Osteoblast (primary cell): ENCODE measurements around the gene ATP8B3. TPM values are rescaled to one million over a fixed set of nuclear protein-coding genes. Genes with fewer than 3 reads are reported as not detected.

Source experiments
- DNase-seq: peaks from one replicate; pipeline ENCODE4 v3.0.0; 2011; ENCODE audit warnings: low spot score, mixed read lengths; ENCODE audit not compliant: insufficient read length; ENCODE audit errors: missing footprints
- H2AFZ ChIP-seq: 2 replicates; pipeline ENCODE4 v1.6.0; 2011; ENCODE audit warnings: mild to moderate bottlenecking, low read length
- H3K27ac ChIP-seq: 2 replicates; pipeline ENCODE4 v1.5.1; 2011; ENCODE audit warnings: mild to moderate bottlenecking, low read depth, low read length, moderate library complexity
- H3K27me3 ChIP-seq: 2 replicates; pipeline ENCODE4 v1.6.0; 2012; ENCODE audit warnings: mild to moderate bottlenecking, control low read depth, inconsistent platforms, low read length, moderate library complexity; ENCODE audit not compliant: insufficient read depth
- H3K36me3 ChIP-seq: 2 replicates; pipeline ENCODE4 v1.5.1; 2011; ENCODE audit warnings: mild to moderate bottlenecking, low read length, control low read depth, moderate library complexity; ENCODE audit not compliant: insufficient read depth
- H3K4me1 ChIP-seq: 2 replicates; pipeline ENCODE4 v1.5.1; 2011; ENCODE audit warnings: mild to moderate bottlenecking, low read length, control low read depth, moderate library complexity; ENCODE audit not compliant: insufficient read depth
- H3K4me2 ChIP-seq: 2 replicates; pipeline ENCODE4 v1.6.0; 2011; ENCODE audit warnings: mild to moderate bottlenecking, low read length; ENCODE audit not compliant: insufficient read depth
- H3K4me3 ChIP-seq: fragments of 200-600 bp; sonication (generic); 3 replicates; pipeline ENCODE4 v1.5.1; 2012; ENCODE audit warnings: mild to moderate bottlenecking, low read length, inconsistent platforms; ENCODE audit not compliant: insufficient read depth
- H3K79me2 ChIP-seq: 2 replicates; pipeline ENCODE4 v1.6.0; 2012; ENCODE audit warnings: mild to moderate bottlenecking, low read length, control low read depth, inconsistent platforms; ENCODE audit not compliant: insufficient read depth
- H3K9me3 ChIP-seq: 2 replicates; pipeline ENCODE4 v1.5.1; 2011; ENCODE audit warnings: low read depth, low read length, control low read depth
- H4K20me1 ChIP-seq: 2 replicates; pipeline ENCODE4 v1.6.0; 2012; ENCODE audit warnings: mild to moderate bottlenecking, low read length, control low read depth; ENCODE audit not compliant: insufficient read depth
- total RNA-seq: library from RNA; depleted of rRNA; stranded (reverse); fragments of >200 nt; gene quantifications from 2 replicates; pipeline ENCODE4 v1.2.3, GENCODE V29; 2012
- TF ChIP-seq, protein P1 (sequence below): IDR thresholded peaks from 2 replicates; pipeline ENCODE4 v1.5.1; 2011; ENCODE audit warnings: mild to moderate bottlenecking, low read depth, low read length, moderate library complexity; ENCODE audit errors: extremely low read depth

ATP8B3 gene
- total RNA-seq, 1 donor, result 0.72 TPM

DNA sequence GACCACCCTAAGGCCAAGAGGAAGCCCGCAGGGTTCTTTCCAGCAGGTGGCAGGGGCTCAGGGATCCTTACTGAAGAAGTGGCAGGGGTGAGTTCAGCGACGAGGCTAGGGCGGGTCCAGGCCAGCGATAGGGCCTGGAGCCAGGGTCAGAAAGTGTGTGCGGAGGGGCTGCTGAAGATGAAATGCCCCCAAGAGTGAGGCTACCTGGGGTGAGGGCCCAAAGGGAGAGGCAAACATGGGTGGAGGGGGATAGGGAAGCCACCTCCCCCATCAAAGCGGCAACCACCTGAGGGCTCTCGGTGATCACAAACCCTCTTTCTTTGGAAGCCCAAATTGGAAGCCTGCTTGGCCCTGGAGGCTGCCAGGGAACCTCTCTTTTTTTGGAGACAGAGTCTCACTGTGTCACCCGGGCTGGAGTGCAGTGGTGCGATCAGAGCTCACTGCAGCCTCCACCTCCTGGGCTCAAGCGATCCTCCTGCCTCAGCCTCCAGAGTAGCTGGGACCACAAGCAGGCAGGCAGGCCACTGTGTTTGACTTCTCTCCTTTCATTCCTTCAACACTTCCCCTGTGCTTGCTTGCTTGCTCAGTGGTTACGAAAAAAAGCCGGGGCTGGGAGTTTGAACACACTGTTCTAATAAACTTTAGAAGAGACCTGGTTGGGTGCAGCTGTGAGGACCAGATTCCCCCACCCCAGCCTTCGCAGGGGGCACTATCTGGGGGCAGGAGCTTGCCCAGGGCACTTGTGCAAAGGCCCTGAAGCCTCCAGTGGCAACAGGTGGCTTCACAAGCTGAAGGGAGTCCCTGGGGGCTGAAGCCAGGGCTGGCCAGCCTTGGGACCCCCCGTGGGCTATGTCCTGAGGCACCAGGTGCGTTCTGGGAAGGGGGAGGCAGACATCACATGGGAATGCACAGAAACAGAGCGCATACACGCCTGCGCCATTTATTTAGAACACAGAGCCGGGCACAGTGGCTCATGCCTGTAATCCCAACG is 1.4 kb upstream of the ATP8B3 start:
- peak overlapping the region; percentile 86 for H3K4me2 ChIP-seq
- no peak for DNase-seq
- no peak overlapping the region for H2AFZ ChIP-seq
- no peak overlapping the region for H3K27ac ChIP-seq
- H3K79me2 ChIP-seq, result no peaks in the 10 kb centered on the region
- H3K27me3 ChIP-seq, result no peaks in the 10 kb centered on the region
- H3K36me3 ChIP-seq, result peaks cover 21% of the 10 kb centered on the region
- TF ChIP-seq, protein P1, sequence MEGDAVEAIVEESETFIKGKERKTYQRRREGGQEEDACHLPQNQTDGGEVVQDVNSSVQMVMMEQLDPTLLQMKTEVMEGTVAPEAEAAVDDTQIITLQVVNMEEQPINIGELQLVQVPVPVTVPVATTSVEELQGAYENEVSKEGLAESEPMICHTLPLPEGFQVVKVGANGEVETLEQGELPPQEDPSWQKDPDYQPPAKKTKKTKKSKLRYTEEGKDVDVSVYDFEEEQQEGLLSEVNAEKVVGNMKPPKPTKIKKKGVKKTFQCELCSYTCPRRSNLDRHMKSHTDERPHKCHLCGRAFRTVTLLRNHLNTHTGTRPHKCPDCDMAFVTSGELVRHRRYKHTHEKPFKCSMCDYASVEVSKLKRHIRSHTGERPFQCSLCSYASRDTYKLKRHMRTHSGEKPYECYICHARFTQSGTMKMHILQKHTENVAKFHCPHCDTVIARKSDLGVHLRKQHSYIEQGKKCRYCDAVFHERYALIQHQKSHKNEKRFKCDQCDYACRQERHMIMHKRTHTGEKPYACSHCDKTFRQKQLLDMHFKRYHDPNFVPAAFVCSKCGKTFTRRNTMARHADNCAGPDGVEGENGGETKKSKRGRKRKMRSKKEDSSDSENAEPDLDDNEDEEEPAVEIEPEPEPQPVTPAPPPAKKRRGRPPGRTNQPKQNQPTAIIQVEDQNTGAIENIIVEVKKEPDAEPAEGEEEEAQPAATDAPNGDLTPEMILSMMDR, result no peak
- H4K20me1 ChIP-seq, result peaks cover 11% of the 10 kb centered on the region
- peaks cover 9% of the 10 kb centered on the region for H3K4me1 ChIP-seq
- no peaks in the 10 kb centered on the region for H3K9me3 ChIP-seq
- H3K4me3 ChIP-seq, result peak overlapping the region; percentile 72

DNA sequence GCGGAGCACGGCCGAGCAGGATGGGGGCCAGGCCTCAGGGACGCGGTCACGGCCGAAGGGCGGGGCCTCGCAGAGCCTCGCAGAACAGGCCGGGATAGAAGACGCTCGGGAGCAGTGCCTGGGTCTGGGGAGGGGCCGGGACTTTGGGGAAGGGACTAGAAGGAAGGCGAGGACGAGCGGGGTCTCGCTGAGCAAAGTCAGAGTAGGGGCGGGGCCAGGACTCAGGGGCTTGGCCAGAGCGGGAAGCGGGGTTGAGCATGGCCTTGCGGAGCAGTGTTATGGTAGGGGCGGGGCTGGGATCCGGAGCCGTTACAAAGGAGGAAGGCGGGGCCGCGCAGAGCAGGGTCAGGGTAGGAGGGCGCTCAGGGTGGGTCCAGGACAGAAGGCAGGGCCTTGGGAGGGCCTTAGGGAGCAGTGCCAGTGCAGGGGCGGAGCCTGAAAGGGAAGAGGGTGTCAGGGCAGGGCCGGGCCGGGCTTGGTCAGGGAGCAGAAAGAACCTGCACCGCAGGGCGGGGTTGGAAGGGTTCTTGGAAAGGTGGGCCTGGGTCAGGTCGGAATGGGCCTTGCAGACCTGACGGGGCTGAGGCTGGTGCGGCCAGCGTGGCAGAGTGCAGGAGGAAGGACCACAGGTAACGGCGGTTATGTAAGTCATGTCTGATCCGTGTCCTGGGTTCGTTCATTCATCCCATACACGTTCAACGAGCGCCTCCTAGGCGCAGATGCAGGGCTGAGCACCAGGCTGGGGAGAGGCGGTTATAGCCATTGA is 533 bp upstream of the ATP8B3 start:
- Histone ChIP-seq H3K4me1 (peaks cover 9% of the 10 kb centered on the region), H3K27me3 (no peaks in the 10 kb centered on the region), H3K79me2 (no peaks in the 10 kb centered on the region), H2AFZ (peak overlapping the region; percentile 73), H3K27ac (no peak overlapping the region), H4K20me1 (peaks cover 11% of the 10 kb centered on the region), H3K9me3 (no peaks in the 10 kb centered on the region), H3K4me2 (peak overlapping the region; percentile 86), H3K36me3 (peaks cover 16% of the 10 kb centered on the region), H3K4me3 (peak overlapping the region; percentile 72)
- peak; percentile 100 for DNase-seq
- TF ChIP-seq, protein P1, result peak; percentile 57

DNA sequence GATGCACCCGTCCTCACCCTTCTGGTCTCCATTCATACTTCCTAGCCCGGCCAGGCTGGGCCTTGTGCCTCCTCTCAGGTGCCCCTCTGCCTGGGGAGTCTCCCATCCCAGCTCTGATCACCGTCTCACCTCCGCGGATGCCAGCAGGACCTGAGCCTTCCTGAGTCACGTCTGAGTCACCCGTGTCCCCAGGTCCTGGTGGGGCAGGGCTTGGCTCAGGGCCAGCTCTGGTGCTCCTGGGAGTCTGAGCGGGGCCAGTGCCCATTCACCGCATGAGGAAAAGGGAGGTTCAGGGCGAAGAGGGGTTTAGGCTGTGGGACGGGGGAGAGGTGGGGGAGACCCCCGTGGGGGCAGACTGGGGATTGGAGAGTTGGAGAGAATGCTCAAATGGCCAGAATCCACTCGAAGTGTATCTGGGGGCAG is 593 bp downstream of the ATP8B3 start:
- Histone ChIP-seq H3K27ac (no peak overlapping the region), H3K4me1 (peaks cover 9% of the 10 kb centered on the region), H3K27me3 (no peaks in the 10 kb centered on the region), H3K36me3 (peaks cover 5% of the 10 kb centered on the region), H2AFZ (no peak overlapping the region), H4K20me1 (peaks cover 11% of the 10 kb centered on the region), H3K4me2 (peak overlapping the region; percentile 63), H3K4me3 (peak overlapping the region; percentile 72), H3K9me3 (no peaks in the 10 kb centered on the region), H3K79me2 (no peaks in the 10 kb centered on the region)
- DNase-seq, result peak; percentile 98
- TF ChIP-seq, protein P1, result no peak
